NB4 (cell line): ENCODE results near the gene TRAPPC10.

Source experiments
- CTCF ChIP-seq: IDR thresholded peaks from one replicate; pipeline ENCODE4 v1.5.1; 2012; ENCODE audit warnings: low read depth, low read length
- POLR2A ChIP-seq: IDR thresholded peaks from 2 replicates; pipeline ENCODE4 v1.6.1; 2011; ENCODE audit warnings: mild to moderate bottlenecking; ENCODE audit not compliant: insufficient read length; ENCODE audit errors: extremely low read depth

GRCh38 chr21:44082648-44083440 is 70.7 kb downstream of the TRAPPC10 start:
- TF ChIP-seq POLR2A (no peak), CTCF (no peak)
